ENCODE results near the gene PRPF40B.

PRPF40B gene

GRCh38 chr12:49684310-49684854 lies 61.0 kb downstream of the PRPF40B start:
- no peak overlapping the region for H3K9ac ChIP-seq (ENCODE audit: low read length)
- H3F3A ChIP-seq (ENCODE audit: insufficient read depth): no peaks in the 10 kb centered on the region
- no peak for TF ChIP-seq EZH2phosphoT487 (conservative IDR thresholded peaks at IDR 0.05; ENCODE audit: low read length)
- no peaks in the 10 kb centered on the region for H4K20me1 ChIP-seq (ENCODE audit: low read depth, low read length)
- H3K4me3 ChIP-seq (ENCODE audit: insufficient read depth, low read length, poor library complexity, severe bottlenecking): no peak overlapping the region
- H3K9me2 ChIP-seq (replicated peaks; ENCODE audit: insufficient read depth, low read length): no peaks in the 10 kb centered on the region
- no peaks in the 10 kb centered on the region for H3K36me3 ChIP-seq (ENCODE audit: low read length)
- no peaks in the 10 kb centered on the region for H3K9me3 ChIP-seq (ENCODE audit: insufficient read depth, low read length)
- H3K4me2 ChIP-seq (ENCODE audit: low read depth, low read length, poor library complexity, severe bottlenecking): no peak overlapping the region
- peaks cover 6% of the 10 kb centered on the region for H3K79me2 ChIP-seq (ENCODE audit: insufficient read depth, low read length)
- no peaks in the 10 kb centered on the region for H3K27me3 ChIP-seq (ENCODE audit: low read length)
- no peak overlapping the region for H3K27ac ChIP-seq (ENCODE audit: low read depth, low read length)
- H2AFZ ChIP-seq (ENCODE audit: low read depth, low read length, severe bottlenecking): no peak overlapping the region

GRCh38 chr12:49687941-49688340 lies 64.6 kb downstream of the PRPF40B start:
- H4K20me1 ChIP-seq (ENCODE audit: low read depth, low read length): peaks cover 11% of the 10 kb centered on the region
- no peak overlapping the region for H3K9ac ChIP-seq (ENCODE audit: low read length)
- no peaks in the 10 kb centered on the region for H3K9me3 ChIP-seq (ENCODE audit: insufficient read depth, low read length)
- no peaks in the 10 kb centered on the region for H3K27me3 ChIP-seq (ENCODE audit: low read length)
- no peaks in the 10 kb centered on the region for H3K36me3 ChIP-seq (ENCODE audit: low read length)
- no peak overlapping the region for H2AFZ ChIP-seq (ENCODE audit: low read depth, low read length, severe bottlenecking)
- no peaks in the 10 kb centered on the region for H3K9me2 ChIP-seq (replicated peaks; ENCODE audit: insufficient read depth, low read length)
- H3K79me2 ChIP-seq (ENCODE audit: insufficient read depth, low read length): peaks cover 8% of the 10 kb centered on the region
- no peak overlapping the region for H3K27ac ChIP-seq (ENCODE audit: low read depth, low read length)
- no peaks in the 10 kb centered on the region for H3F3A ChIP-seq (ENCODE audit: insufficient read depth)
- no peak overlapping the region for H3K4me3 ChIP-seq (ENCODE audit: insufficient read depth, low read length, poor library complexity, severe bottlenecking)
- TF ChIP-seq CTCF (IDR thresholded peaks at IDR 0.05; ENCODE audit: insufficient read depth, low read length, poor library complexity, severe bottlenecking) (no peak), EZH2phosphoT487 (conservative IDR thresholded peaks at IDR 0.05; ENCODE audit: low read length) (no peak)
- no peak overlapping the region for H3K4me2 ChIP-seq (ENCODE audit: low read depth, low read length, poor library complexity, severe bottlenecking)

- Histone ChIP-seq H3K4me3 (ENCODE audit: insufficient read depth, low read length, poor library complexity, severe bottlenecking) (no peak overlapping the region), H3K4me2 (ENCODE audit: low read depth, low read length, poor library complexity, severe bottlenecking) (no peak overlapping the region), H3K27me3 (ENCODE audit: low read length) (no peaks in the 10 kb centered on the region), H3K79me2 (ENCODE audit: insufficient read depth, low read length) (peaks cover 4% of the 10 kb centered on the region; the same call in 1 of the 2 replicates), H2AFZ (ENCODE audit: low read depth, low read length, severe bottlenecking) (no peak overlapping the region), H3K27ac (ENCODE audit: low read depth, low read length) (no peak overlapping the region), H4K20me1 (ENCODE audit: low read depth, low read length) (peaks cover 11% of the 10 kb centered on the region), H3F3A (ENCODE audit: insufficient read depth) (no peaks in the 10 kb centered on the region), H3K9ac (ENCODE audit: low read length) (no peak overlapping the region), H3K9me2 (replicated peaks; ENCODE audit: insufficient read depth, low read length) (no peaks in the 10 kb centered on the region), H3K9me3 (ENCODE audit: insufficient read depth, low read length) (no peaks in the 10 kb centered on the region), H3K36me3 (ENCODE audit: low read length) (no peaks in the 10 kb centered on the region)
- no peak for TF ChIP-seq EZH2phosphoT487 (conservative IDR thresholded peaks at IDR 0.05; ENCODE audit: low read length)
Measured at GRCh38 chr12:49689237-49689636, 65.9 kb downstream of the PRPF40B start.

- no peaks in the 10 kb centered on the region for H3K27me3 ChIP-seq (ENCODE audit: low read length)
- H3F3A ChIP-seq (ENCODE audit: insufficient read depth): no peaks in the 10 kb centered on the region
- no peak overlapping the region for H3K9ac ChIP-seq (ENCODE audit: low read length)
- no peaks in the 10 kb centered on the region for H3K36me3 ChIP-seq (ENCODE audit: low read length)
- H3K79me2 ChIP-seq (ENCODE audit: insufficient read depth, low read length): peaks cover 4% of the 10 kb centered on the region; the same call in 1 of the 2 replicates
- H3K9me2 ChIP-seq (replicated peaks; ENCODE audit: insufficient read depth, low read length): no peaks in the 10 kb centered on the region
- no peak overlapping the region for H3K27ac ChIP-seq (ENCODE audit: low read depth, low read length)
- peaks cover 11% of the 10 kb centered on the region for H4K20me1 ChIP-seq (ENCODE audit: low read depth, low read length)
- H3K4me2 ChIP-seq (ENCODE audit: low read depth, low read length, poor library complexity, severe bottlenecking): no peak overlapping the region
- H3K4me3 ChIP-seq (ENCODE audit: insufficient read depth, low read length, poor library complexity, severe bottlenecking): no peak overlapping the region
- TF ChIP-seq EZH2phosphoT487 (conservative IDR thresholded peaks at IDR 0.05; ENCODE audit: low read length) (no peak), CTCF (IDR thresholded peaks at IDR 0.05; ENCODE audit: insufficient read depth, low read length, poor library complexity, severe bottlenecking) (no peak)
- H3K9me3 ChIP-seq (ENCODE audit: insufficient read depth, low read length): no peaks in the 10 kb centered on the region
- no peak overlapping the region for H2AFZ ChIP-seq (ENCODE audit: low read depth, low read length, severe bottlenecking)
Measured at GRCh38 chr12:49689785-49690184, 66.4 kb downstream of the PRPF40B start.
